ENCODE measurements around the gene HEATR9. TPM values are rescaled to one million over a fixed set of nuclear protein-coding genes. Genes with fewer than 3 reads are reported as not detected.

Gene HEATR9
- total RNA-seq (2022; extraction: Qiagen RNA extraction) = not detected in 5 replicates

DNA sequence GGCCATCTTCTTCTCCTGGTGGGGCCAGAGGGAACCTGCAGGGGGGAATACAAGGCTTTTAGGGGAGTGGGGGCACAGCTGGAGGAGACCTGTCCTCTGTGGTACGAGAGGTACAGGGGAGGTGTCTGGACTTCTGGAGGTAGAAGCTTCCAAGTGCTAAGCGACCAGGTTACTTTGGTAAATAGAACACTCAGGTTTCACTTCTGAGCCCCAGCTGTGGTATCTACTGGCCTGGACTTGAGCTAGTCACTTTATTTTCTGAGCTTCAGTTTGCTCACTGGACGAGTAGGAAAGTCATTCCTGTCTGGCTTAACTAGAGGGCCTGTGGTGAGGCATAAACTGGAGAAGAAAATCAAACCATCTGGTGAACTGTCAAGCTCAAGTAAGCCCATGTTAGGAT, at the start of gene HEATR9:
Gene HEATR9 (minus strand): TSS at position 155 of the 400 bp plus-strand sequence. CDS start 149 bp downstream, at position 6.

GRCh38 chr17:35879773-35880654, 11.3 kb upstream of the HEATR9 start, which contains the start of gene CCL5:
TSS of gene CCL5 (minus strand) at chr17:35880360.

DNA sequence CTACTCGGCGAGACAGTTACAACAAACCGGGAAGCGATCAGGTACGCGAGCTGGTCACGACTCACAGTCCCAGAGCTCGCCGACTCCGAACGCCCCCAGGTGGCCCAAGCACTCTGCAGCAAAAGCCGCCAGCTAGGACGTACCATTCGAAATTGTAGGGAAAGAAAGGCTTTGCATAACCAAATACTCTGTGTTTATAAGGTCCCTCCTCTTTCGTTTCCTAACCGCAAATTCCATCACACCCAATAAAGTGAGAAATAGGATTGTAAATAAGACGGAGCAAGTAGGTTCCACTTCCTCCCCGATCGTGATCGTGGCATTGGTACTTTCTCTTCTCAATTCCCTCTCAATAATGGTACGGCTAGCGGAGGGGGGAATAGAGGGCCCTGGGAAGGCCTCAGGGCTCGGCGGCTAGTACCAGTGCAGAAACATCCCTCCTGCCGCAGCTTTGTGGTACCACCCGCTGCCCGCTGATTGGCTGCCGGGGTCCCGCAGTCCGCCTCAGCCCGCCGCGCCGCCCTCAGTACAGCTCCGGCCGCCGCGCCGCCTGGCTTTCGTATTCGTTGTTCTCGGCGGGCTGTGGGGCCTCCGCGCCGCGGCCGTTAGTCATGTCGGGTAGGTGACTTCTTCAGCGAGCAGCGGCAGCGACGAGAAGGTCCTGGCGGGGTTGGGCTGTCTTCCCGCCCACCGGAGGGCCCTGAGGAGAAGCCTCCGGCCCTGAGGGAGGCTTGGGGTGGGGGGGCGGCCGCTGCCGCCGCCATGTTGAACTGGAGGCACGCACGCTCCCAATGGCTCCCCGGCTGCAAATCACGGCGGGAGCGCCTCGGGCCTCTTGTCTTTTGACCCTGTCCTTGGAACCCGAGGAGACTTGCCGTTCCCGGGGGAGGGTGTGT, 59.5 kb downstream of the HEATR9 start, which contains the start of gene TAF15:
Gene TAF15 (plus strand): TSS at position 523 of the 893 bp plus-strand sequence. CDS start 86 bp downstream, at position 609.

Other genes starting within 250 kb of the HEATR9 start
- 0.13 to 0.15 TPM (median 0.14 TPM) in 5 replicates for gene RASL10B, start 137.3 kb downstream of the HEATR9 start, total RNA-seq (2022; extraction: Qiagen RNA extraction)
- gene GAS2L2, start 115.7 kb downstream of the HEATR9 start, total RNA-seq (2022; extraction: Qiagen RNA extraction) = 0.05 to 0.16 TPM (median 0.07 TPM) in 5 replicates
- gene C17orf50, start 108.0 kb downstream of the HEATR9 start, total RNA-seq (2022; extraction: Qiagen RNA extraction) = 0.23 to 0.44 TPM (median 0.41 TPM) in 4 of 5 replicates, not detected in the other
- 5.2 to 8.2 TPM (median 6.7 TPM) in 5 replicates for gene MMP28, start 73.2 kb downstream of the HEATR9 start, total RNA-seq (2022; extraction: Qiagen RNA extraction)
- 198 to 262 TPM (median 206 TPM) in 5 replicates for gene TAF15, start 59.4 kb downstream of the HEATR9 start, total RNA-seq (2022; extraction: Qiagen RNA extraction)
- 0.76 to 1.5 TPM (median 1.3 TPM) in 5 replicates for gene CCL5, start 11.5 kb upstream of the HEATR9 start, total RNA-seq (2022; extraction: Qiagen RNA extraction)
- gene RDM1, start 61.9 kb upstream of the HEATR9 start, total RNA-seq (2022; extraction: Qiagen RNA extraction) = 2.4 to 3.0 TPM (median 2.8 TPM) in 5 replicates
- not detected in 5 replicates for gene LYZL6, start 74.8 kb upstream of the HEATR9 start, total RNA-seq (2022; extraction: Qiagen RNA extraction)
- gene CCL16, start 112.6 kb upstream of the HEATR9 start, total RNA-seq (2022; extraction: Qiagen RNA extraction) = not detected in 5 replicates
- gene CCL14, start 117.8 kb upstream of the HEATR9 start, total RNA-seq (2022; extraction: Qiagen RNA extraction) = not detected in 5 replicates
- 0.09 to 0.13 TPM in 2 of 5 replicates, not detected in the others for gene CCL15, start 132.7 kb upstream of the HEATR9 start, total RNA-seq (2022; extraction: Qiagen RNA extraction)
- gene CCL23, start 149.1 kb upstream of the HEATR9 start, total RNA-seq (2022; extraction: Qiagen RNA extraction) = not detected in 5 replicates
- not detected in 5 replicates for gene CCL18, start 195.4 kb upstream of the HEATR9 start, total RNA-seq (2022; extraction: Qiagen RNA extraction)
- gene CCL3, start 221.3 kb upstream of the HEATR9 start, total RNA-seq (2022; extraction: Qiagen RNA extraction) = not detected in 5 replicates
- gene CCL4, start 234.9 kb upstream of the HEATR9 start, total RNA-seq (2022; extraction: Qiagen RNA extraction) = not detected in 5 replicates

Data from A549 treated with Hydrocortisone at 1 μM for 4 hours (cell line).